HepG2 (cell line): ENCODE measurements around the gene ZBTB45.
"Not testable (repeated sequence)": the region's sequence is repeated elsewhere in the genome, so short reads cannot be mapped to it uniquely, and the experiment has no call there.

ENCODE experiments used
- JUN ChIP-seq: sonication (generic); formaldehyde crosslinking; IDR thresholded peaks from 2 replicates; pipeline ENCODE4 v1.4.0; 2020; ENCODE audit warnings: mild to moderate bottlenecking, missing genetic modification reagents
- KLF16 ChIP-seq, 2 experiments: sonication (generic) in 1 of 2; formaldehyde crosslinking in 1 of 2; IDR thresholded peaks; 2 replicates each; pipeline versions ENCODE4 v1.6.1 to v1.8.0; 2016 to 2023; ENCODE audit warnings: missing genetic modification reagents in 2 of 2, missing compliant biosample characterization in 1 of 2
- SP1 ChIP-seq, 2 experiments: fragments of 450-650 bp in 1 of 2; sonication (generic) in 1 of 2; formaldehyde crosslinking in 1 of 2; IDR thresholded peaks; 2 replicates each; pipeline versions ENCODE4 v1.4.0 to v1.6.1; 2016 to 2020; ENCODE audit warnings: missing genetic modification reagents in 1 of 2
- TF ChIP-seq, protein P1 (sequence below): sonication (generic); formaldehyde crosslinking; IDR thresholded peaks from 2 replicates; pipeline ENCODE4 v1.5.0; 2020; ENCODE audit warnings: mild to moderate bottlenecking, missing genetic modification reagents, moderate library complexity

GRCh38 chr19:58542641-58543372, 23.2 kb upstream of the ZBTB45 start:
- not testable (repeated sequence) for TF ChIP-seq JUN (CRISPR knock-in tag); SP1 (IDR thresholded peaks at IDR 0.05); SP1 (CRISPR knock-in tag; IDR thresholded peaks at IDR 0.05); KLF16 (CRISPR knock-in tag; IDR thresholded peaks at IDR 0.05)
- TF ChIP-seq, protein P1, sequence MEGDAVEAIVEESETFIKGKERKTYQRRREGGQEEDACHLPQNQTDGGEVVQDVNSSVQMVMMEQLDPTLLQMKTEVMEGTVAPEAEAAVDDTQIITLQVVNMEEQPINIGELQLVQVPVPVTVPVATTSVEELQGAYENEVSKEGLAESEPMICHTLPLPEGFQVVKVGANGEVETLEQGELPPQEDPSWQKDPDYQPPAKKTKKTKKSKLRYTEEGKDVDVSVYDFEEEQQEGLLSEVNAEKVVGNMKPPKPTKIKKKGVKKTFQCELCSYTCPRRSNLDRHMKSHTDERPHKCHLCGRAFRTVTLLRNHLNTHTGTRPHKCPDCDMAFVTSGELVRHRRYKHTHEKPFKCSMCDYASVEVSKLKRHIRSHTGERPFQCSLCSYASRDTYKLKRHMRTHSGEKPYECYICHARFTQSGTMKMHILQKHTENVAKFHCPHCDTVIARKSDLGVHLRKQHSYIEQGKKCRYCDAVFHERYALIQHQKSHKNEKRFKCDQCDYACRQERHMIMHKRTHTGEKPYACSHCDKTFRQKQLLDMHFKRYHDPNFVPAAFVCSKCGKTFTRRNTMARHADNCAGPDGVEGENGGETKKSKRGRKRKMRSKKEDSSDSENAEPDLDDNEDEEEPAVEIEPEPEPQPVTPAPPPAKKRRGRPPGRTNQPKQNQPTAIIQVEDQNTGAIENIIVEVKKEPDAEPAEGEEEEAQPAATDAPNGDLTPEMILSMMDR (CRISPR knock-in tag): not testable (repeated sequence)
